ENCODE measurements around the gene ARHGAP23. TPM values are rescaled to one million over a fixed set of nuclear protein-coding genes. Genes with fewer than 3 reads are reported as not detected.
"Not testable (repeated sequence)": the region's sequence is repeated elsewhere in the genome, so short reads cannot be mapped to it uniquely, and the experiment has no call there.

ARHGAP23 gene
- total RNA-seq, 2 experiments from 2014 or later: 0.73 TPM; not detected in 1

GRCh38 chr17:38492067-38493040 is 64.1 kb downstream of the ARHGAP23 start:
- H3K4me3 Mint-ChIP-seq; POLR2A ChIA-PET; H3K9me3 ChIP-seq (ENCODE audit: control insufficient read depth in 1 of 2, insufficient read depth in 1 of 2, low read length in 2 of 2); H3K27me3 ChIP-seq (ENCODE audit: control insufficient read depth in 1 of 2, insufficient read depth in 2 of 2, low read length in 2 of 2); H3K36me3 ChIP-seq (ENCODE audit: insufficient read depth, low read length); H3K9me3 Mint-ChIP-seq; H3K36me3 Mint-ChIP-seq (ENCODE audit: low read depth); H3K27ac Mint-ChIP-seq; H3K27me3 Mint-ChIP-seq; H3K4me1 ChIP-seq (ENCODE audit: insufficient read depth, low read length); H3K27ac ChIP-seq (ENCODE audit: low read depth in 1 of 2, low read length in 2 of 2); H3K4me3 ChIP-seq (ENCODE audit: low read length); H3K4me1 Mint-ChIP-seq (ENCODE audit: low read depth): not testable (repeated sequence)
- CTCF ChIA-PET: interaction anchor here (1.1 kb wide), 2 partner anchors 92 to 171 kb away, joined by 3 read pairs; no protein-coding TSS in a partner anchor
- DNase-seq: peak; percentile 85 to 93 (median 90)
- intact Hi-C loops (cut with DNase I, micrococcal nuclease): loop anchor here (1.0 to 5.0 kb wide), 4 partner anchors 92 to 245 kb away; no protein-coding TSS in a partner anchor
- peak; percentile 60 for TF ChIP-seq CTCF (IDR thresholded peaks at IDR 0.05)
- ATAC-seq (ENCODE audit: poor library complexity): peak; percentile 87

GRCh38 chr17:38494152-38494551 is 65.9 kb downstream of the ARHGAP23 start:
- intact Hi-C loops (cut with DNase I, micrococcal nuclease): loop anchor here in 1 of 2 experiments (5.0 kb wide), 1 partner anchor 243 kb away; no protein-coding TSS in a partner anchor

GRCh38 chr17:38497656-38498055 is 69.4 kb downstream of the ARHGAP23 start:
- H3K27ac ChIP-seq (ENCODE audit: low read depth in 1 of 2, low read length in 2 of 2); H3K27ac Mint-ChIP-seq; POLR2A ChIA-PET; H3K4me1 ChIP-seq (ENCODE audit: insufficient read depth, low read length); H3K27me3 ChIP-seq (ENCODE audit: control insufficient read depth in 1 of 2, insufficient read depth in 2 of 2, low read length in 2 of 2); H3K27me3 Mint-ChIP-seq; intact Hi-C loops (cut with DNase I, micrococcal nuclease); DNase-seq; H3K36me3 Mint-ChIP-seq (ENCODE audit: low read depth); H3K36me3 ChIP-seq (ENCODE audit: insufficient read depth, low read length); ATAC-seq (ENCODE audit: poor library complexity); CTCF ChIA-PET; H3K4me3 Mint-ChIP-seq; H3K4me3 ChIP-seq (ENCODE audit: low read length); H3K9me3 Mint-ChIP-seq; H3K4me1 Mint-ChIP-seq (ENCODE audit: low read depth): not testable (repeated sequence)
- H3K9me3 ChIP-seq (ENCODE audit: control insufficient read depth in 1 of 2, insufficient read depth in 1 of 2, low read length in 2 of 2): peaks cover 0 to 14% of the 10 kb centered on the region in 2 experiments

More at GRCh38 chr17:38494152-38494551, 65.9 kb downstream of the ARHGAP23 start:
- H3K27me3 Mint-ChIP-seq; H3K36me3 ChIP-seq (ENCODE audit: insufficient read depth, low read length); CTCF ChIA-PET; H3K27ac Mint-ChIP-seq; H3K4me1 ChIP-seq (ENCODE audit: insufficient read depth, low read length); DNase-seq; H3K4me3 ChIP-seq (ENCODE audit: low read length); H3K27me3 ChIP-seq (ENCODE audit: control insufficient read depth in 1 of 2, insufficient read depth in 2 of 2, low read length in 2 of 2); H3K4me3 Mint-ChIP-seq; ATAC-seq (ENCODE audit: poor library complexity); H3K27ac ChIP-seq (ENCODE audit: low read depth in 1 of 2, low read length in 2 of 2); H3K36me3 Mint-ChIP-seq (ENCODE audit: low read depth); POLR2A ChIA-PET; H3K4me1 Mint-ChIP-seq (ENCODE audit: low read depth); H3K9me3 Mint-ChIP-seq: not testable (repeated sequence)
- peaks cover 0 to 14% of the 10 kb centered on the region in 2 experiments for H3K9me3 ChIP-seq (ENCODE audit: control insufficient read depth in 1 of 2, insufficient read depth in 1 of 2, low read length in 2 of 2)

- intact Hi-C loops (cut with DNase I, micrococcal nuclease): no loop called here
- ChIA-PET POLR2A (no interaction called here), CTCF (no interaction called here)
- Mint-ChIP-seq H3K4me3 (no peak overlapping the region), H3K27ac (no peak overlapping the region), H3K4me1 (ENCODE audit: low read depth) (no peaks in the 10 kb centered on the region), H3K9me3 (no peaks in the 10 kb centered on the region), H3K27me3 (no peaks in the 10 kb centered on the region), H3K36me3 (ENCODE audit: low read depth) (no peaks in the 10 kb centered on the region)
- TF ChIP-seq CTCF (IDR thresholded peaks at IDR 0.05): no peak
- Histone ChIP-seq H3K4me3 (ENCODE audit: low read length) (no peak overlapping the region), H3K4me1 (ENCODE audit: insufficient read depth, low read length) (no peaks in the 10 kb centered on the region), H3K27me3 (ENCODE audit: control insufficient read depth in 1 of 2, insufficient read depth in 2 of 2, low read length in 2 of 2) (no peaks in the 10 kb centered on the region), H3K9me3 (ENCODE audit: control insufficient read depth in 1 of 2, insufficient read depth in 1 of 2, low read length in 2 of 2) (peaks cover 0 to 14% of the 10 kb centered on the region in 2 experiments), H3K36me3 (ENCODE audit: insufficient read depth, low read length) (no peaks in the 10 kb centered on the region), H3K27ac (ENCODE audit: low read depth in 1 of 2, low read length in 2 of 2) (no peak overlapping the region)
- DNase-seq: no peak
- no peak for ATAC-seq (ENCODE audit: poor library complexity)
These were observed 70.1 kb downstream of the ARHGAP23 start for GRCh38 chr17:38498353-38498752.

GRCh38 chr17:38499230-38499629 is 71.0 kb downstream of the ARHGAP23 start:
- POLR2A ChIA-PET; H3K36me3 Mint-ChIP-seq (ENCODE audit: low read depth); ATAC-seq (ENCODE audit: poor library complexity); H3K27ac ChIP-seq (ENCODE audit: low read depth in 1 of 2, low read length in 2 of 2); H3K4me1 Mint-ChIP-seq (ENCODE audit: low read depth); H3K4me3 Mint-ChIP-seq; H3K27ac Mint-ChIP-seq; H3K9me3 Mint-ChIP-seq; H3K4me3 ChIP-seq (ENCODE audit: low read length); DNase-seq; intact Hi-C loops (cut with DNase I, micrococcal nuclease); H3K27me3 ChIP-seq (ENCODE audit: control insufficient read depth in 1 of 2, insufficient read depth in 2 of 2, low read length in 2 of 2); H3K4me1 ChIP-seq (ENCODE audit: insufficient read depth, low read length); H3K27me3 Mint-ChIP-seq; H3K36me3 ChIP-seq (ENCODE audit: insufficient read depth, low read length); CTCF ChIA-PET: not testable (repeated sequence)
- H3K9me3 ChIP-seq (ENCODE audit: control insufficient read depth in 1 of 2, insufficient read depth in 1 of 2, low read length in 2 of 2): peaks cover 0 to 14% of the 10 kb centered on the region in 2 experiments

Data from CD4-positive, alpha-beta T cell (primary cell).